ENCODE data around the gene SFXN3.

GRCh38 chr10:101071885-101072433 is 40.9 kb downstream of the SFXN3 start:
- TF ChIP-seq CTCF (conservative IDR thresholded peaks at IDR 0.05) (no peak), EZH2 (IDR thresholded peaks at IDR 0.05; ENCODE audit: low read depth) (no peak)

Data from PC-9 (cell line).